Activated naive CD8-positive, alpha-beta T cell treated with anti-CD3 and anti-CD28 coated beads, Interleukin-2, amount 10 ng/mL, durations not matched to agents 7 days and 5 days (primary cell): Measurements from ENCODE around the gene LSS. TPM values are rescaled to one million over a fixed set of nuclear protein-coding genes. Genes with fewer than 3 reads are reported as not detected.
"Not testable (repeated sequence)": the region's sequence is repeated elsewhere in the genome, so short reads cannot be mapped to it uniquely, and the experiment has no call there.

Experiments used
- ATAC-seq: fragments of 150-1000 bp; cut with Tn5 transposase; one replicate; pipeline ENCODE4 v1.10.0; 2021; ENCODE audit warnings: low read depth, moderate library complexity
- POLR2A ChIA-PET: fragments of 350-600 bp; sonication (Branson Sonifier 250); formaldehyde crosslinking; loops from one replicate; lab custom pipeline; 2021; ENCODE audit warnings: antibody characterized with exemption; lab: Charles Lee
- DNase-seq: peaks from one replicate; pipeline ENCODE4 v3.0.0; 2021
- H3K27ac Mint-ChIP-seq: one replicate; pipeline ENCODE4 v1.8.0; 2022; ENCODE audit warnings: mild to moderate bottlenecking, mixed read lengths
- H3K27me3 Mint-ChIP-seq: one replicate; pipeline ENCODE4 v1.8.0; 2022; ENCODE audit warnings: mild to moderate bottlenecking, moderate library complexity, mixed read lengths
- H3K36me3 Mint-ChIP-seq: one replicate; pipeline ENCODE4 v1.8.0; 2021; ENCODE audit warnings: mild to moderate bottlenecking, mixed read lengths
- H3K4me1 Mint-ChIP-seq: one replicate; pipeline ENCODE4 v1.8.0; 2021; ENCODE audit warnings: mixed read lengths
- H3K4me3 Mint-ChIP-seq: one replicate; pipeline ENCODE4 v1.8.0; 2022; ENCODE audit warnings: mild to moderate bottlenecking, moderate library complexity, mixed read lengths
- H3K9me3 Mint-ChIP-seq: one replicate; pipeline ENCODE4 v1.8.0; 2021; ENCODE audit warnings: mixed read lengths
- total RNA-seq, 2 experiments: library from RNA; stranded (reverse); gene quantifications; one replicate each; pipeline ENCODE4 v1.2.3, GENCODE V29; 2021

LSS gene
- total RNA-seq, 2 experiments from 2014 or later, result 57.6 to 66.7 TPM

DNA sequence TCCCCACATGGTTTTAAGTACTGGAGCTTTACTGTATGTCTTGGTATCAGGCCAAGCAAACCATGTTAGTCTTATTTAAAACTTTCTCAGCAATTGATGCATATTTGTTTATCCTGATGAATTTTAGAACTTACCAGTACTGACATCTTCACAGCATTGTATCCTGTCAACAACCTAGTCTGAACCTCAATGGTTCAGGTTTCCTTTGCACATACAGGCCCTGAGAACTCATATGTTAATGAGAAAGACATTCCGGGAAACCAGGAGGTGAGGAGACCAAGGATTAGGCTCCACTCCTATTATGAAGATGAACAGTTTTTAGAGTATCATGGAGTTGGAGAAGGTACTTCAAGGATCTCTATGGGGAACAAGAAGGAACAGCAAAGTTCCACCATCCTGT, 13.0 kb upstream of the LSS start:
- peaks cover 36% of the 10 kb centered on the region for H3K36me3 Mint-ChIP-seq
- peak overlapping the region; percentile 50 for H3K27ac Mint-ChIP-seq
- H3K9me3 Mint-ChIP-seq, H3K4me3 Mint-ChIP-seq, H3K27me3 Mint-ChIP-seq, DNase-seq, H3K4me1 Mint-ChIP-seq, ATAC-seq: not testable (repeated sequence)
- POLR2A ChIA-PET, result interaction anchor here (0.8 kb wide), 1 partner anchor 13 kb away, joined by 3 read pairs; the partner anchor contains the start of gene LSS

- H3K27ac Mint-ChIP-seq, result peak overlapping the region; percentile 1
- ATAC-seq (no peak), DNase-seq (no peak)
- H3K4me1 Mint-ChIP-seq, result peaks cover 8% of the 10 kb centered on the region
- no peaks in the 10 kb centered on the region for H3K9me3 Mint-ChIP-seq
- no peaks in the 10 kb centered on the region for H3K27me3 Mint-ChIP-seq
- H3K36me3 Mint-ChIP-seq, result peaks cover 31% of the 10 kb centered on the region
- H3K4me3 Mint-ChIP-seq, result no peak overlapping the region
- POLR2A ChIA-PET, result no interaction called here
Measured at GRCh38 chr21:46239817-46240325, 11.3 kb upstream of the LSS start.

DNA sequence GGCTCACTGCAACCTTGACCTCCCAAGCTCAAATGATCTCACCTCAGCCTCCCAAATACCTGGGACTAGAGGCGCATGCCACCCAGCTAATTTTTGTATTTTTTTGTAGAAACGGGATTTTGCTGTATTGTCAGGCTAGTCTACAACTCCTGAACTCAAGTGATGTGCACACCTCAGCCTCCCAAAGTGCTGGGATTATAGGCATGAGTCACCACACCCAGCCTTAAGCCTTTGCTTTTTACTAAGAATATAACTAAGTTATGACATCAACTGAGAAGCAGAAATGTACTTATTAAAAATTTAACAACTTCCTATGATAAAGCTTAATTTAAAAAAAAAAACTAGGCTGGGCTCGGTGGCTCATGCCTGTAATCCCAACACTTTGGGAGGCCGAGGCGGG, 8.9 kb upstream of the LSS start:
- peaks cover 42% of the 10 kb centered on the region for H3K36me3 Mint-ChIP-seq
- peaks cover 18% of the 10 kb centered on the region for H3K4me1 Mint-ChIP-seq

GRCh38 chr21:46234436-46234950, 5.9 kb upstream of the LSS start:
- H3K4me3 Mint-ChIP-seq, result no peak overlapping the region
- no peak for ATAC-seq
- no peak for DNase-seq
- H3K4me1 Mint-ChIP-seq, result peaks cover 29% of the 10 kb centered on the region
- no peaks in the 10 kb centered on the region for H3K9me3 Mint-ChIP-seq
- POLR2A ChIA-PET, result no interaction called here
- H3K27ac Mint-ChIP-seq, result no peak overlapping the region
- H3K27me3 Mint-ChIP-seq, result no peaks in the 10 kb centered on the region
- peaks cover 44% of the 10 kb centered on the region for H3K36me3 Mint-ChIP-seq

More for the DNA sequence above, 8.9 kb upstream of the LSS start:
- POLR2A ChIA-PET, result no interaction called here
- no peak overlapping the region for H3K4me3 Mint-ChIP-seq
- H3K27me3 Mint-ChIP-seq, result no peaks in the 10 kb centered on the region
- ATAC-seq (no peak), DNase-seq (no peak)
- H3K27ac Mint-ChIP-seq, result no peak overlapping the region
- H3K9me3 Mint-ChIP-seq, result no peaks in the 10 kb centered on the region

GRCh38 chr21:46229923-46230260, 1.3 kb upstream of the LSS start:
- ATAC-seq (no peak), DNase-seq (no peak)
- H3K4me3 Mint-ChIP-seq, result peak overlapping the region; percentile 99
- H3K36me3 Mint-ChIP-seq, result peaks cover 42% of the 10 kb centered on the region
- H3K27ac Mint-ChIP-seq, result peak overlapping the region; percentile 78
- peaks cover 54% of the 10 kb centered on the region for H3K4me1 Mint-ChIP-seq
- POLR2A ChIA-PET, result interaction anchor here (0.6 to 1.9 kb wide), 5 partner anchors 16 to 427 kb away, joined by 3 to 8 read pairs (median 4); no protein-coding TSS in a partner anchor
- no peaks in the 10 kb centered on the region for H3K27me3 Mint-ChIP-seq
- no peaks in the 10 kb centered on the region for H3K9me3 Mint-ChIP-seq

- H3K4me1 Mint-ChIP-seq, result peaks cover 49% of the 10 kb centered on the region
- DNase-seq, result no peak
Measured at GRCh38 chr21:46229133-46229922, 754 bp upstream of the LSS start.

DNA sequence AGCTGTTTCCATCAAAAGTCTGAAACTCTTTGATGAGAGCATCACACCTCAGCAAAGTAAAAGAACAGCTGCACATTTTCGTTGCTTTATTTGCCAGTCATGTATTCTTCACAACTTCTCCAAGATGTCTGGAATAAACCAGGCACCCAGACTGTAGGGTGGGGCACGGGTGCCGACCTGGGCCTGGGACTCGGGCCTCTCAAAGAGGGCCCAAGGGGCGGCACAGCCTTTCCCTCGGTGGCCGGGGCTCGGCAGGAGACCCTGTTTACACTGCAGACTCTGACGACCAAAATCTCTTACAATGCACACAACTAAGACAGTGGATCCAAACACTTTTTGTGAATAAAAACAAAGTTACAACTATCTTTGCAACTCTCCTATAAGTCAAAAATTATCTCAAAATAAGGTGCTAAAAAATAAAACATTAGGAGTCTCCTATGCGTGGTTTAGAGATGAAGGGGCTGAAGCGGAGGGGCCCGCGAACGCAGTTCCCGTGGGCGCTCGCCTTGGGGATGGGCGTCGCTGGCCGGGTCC, 696 bp downstream of the LSS start:
- POLR2A ChIA-PET, result interaction anchor here (0.6 to 1.2 kb wide), 4 partner anchors 13 to 323 kb away, joined by 3 to 5 read pairs (median 3); no protein-coding TSS in a partner anchor
- no peaks in the 10 kb centered on the region for H3K9me3 Mint-ChIP-seq
- peak overlapping the region; percentile 73 for H3K27ac Mint-ChIP-seq
- peak overlapping the region; percentile 84 for H3K4me3 Mint-ChIP-seq
- H3K4me1 Mint-ChIP-seq, result peaks cover 42% of the 10 kb centered on the region
- H3K36me3 Mint-ChIP-seq, result peaks cover 27% of the 10 kb centered on the region
- ATAC-seq (no peak), DNase-seq (no peak)
- no peaks in the 10 kb centered on the region for H3K27me3 Mint-ChIP-seq

More at GRCh38 chr21:46229133-46229922, 754 bp upstream of the LSS start:
- peak; percentile 24 for ATAC-seq
- H3K27ac Mint-ChIP-seq, result peak overlapping the region; percentile 100
- H3K4me3 Mint-ChIP-seq, result peak overlapping the region; percentile 99
- H3K27me3 Mint-ChIP-seq, result no peaks in the 10 kb centered on the region
- POLR2A ChIA-PET, result interaction anchor here (0.6 to 1.9 kb wide), 4 partner anchors 54 to 428 kb away, joined by 3 to 8 read pairs (median 4); no protein-coding TSS in a partner anchor
- H3K36me3 Mint-ChIP-seq, result peaks cover 38% of the 10 kb centered on the region
- no peaks in the 10 kb centered on the region for H3K9me3 Mint-ChIP-seq

DNA sequence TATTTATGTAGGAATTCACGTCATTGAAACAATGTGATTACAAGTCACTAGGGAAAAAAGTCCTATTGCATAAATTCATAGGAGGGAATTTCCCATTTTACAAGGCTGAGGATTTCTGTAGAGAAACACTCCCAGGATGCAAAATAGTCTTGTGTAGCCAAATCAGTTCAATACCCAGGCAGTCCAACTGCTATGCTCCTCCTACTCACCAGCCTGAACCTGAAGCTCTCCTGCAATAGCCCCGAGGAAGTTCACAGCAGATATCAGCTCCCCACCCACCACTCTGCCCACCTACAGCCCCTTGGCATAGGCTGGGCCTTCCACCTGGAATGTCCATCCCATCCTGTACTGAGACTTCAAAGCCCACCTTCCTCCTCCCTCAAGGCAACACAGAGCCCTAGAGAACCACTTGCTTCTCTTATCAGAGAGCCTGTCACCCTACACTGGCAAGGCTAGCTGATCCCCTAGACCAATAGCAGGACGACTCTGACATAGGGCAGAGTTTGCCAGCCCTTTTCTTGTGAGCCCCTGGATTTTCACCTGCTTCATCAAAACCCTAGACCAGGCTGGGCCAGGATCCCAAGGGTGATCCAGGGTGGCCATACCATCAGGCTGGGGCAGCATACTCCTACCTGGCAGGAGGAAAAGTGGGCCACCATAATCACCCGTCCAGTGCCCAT, 1.5 kb downstream of the LSS start:
- POLR2A ChIA-PET, result interaction anchor here (0.8 to 1.2 kb wide), 2 partner anchors 96 to 324 kb away, joined by 3 to 5 read pairs; no protein-coding TSS in a partner anchor
- no peak for DNase-seq
- Mint-ChIP-seq H3K27me3 (no peaks in the 10 kb centered on the region), H3K4me3 (peak overlapping the region; percentile 84), H3K36me3 (peaks cover 20% of the 10 kb centered on the region), H3K4me1 (peaks cover 42% of the 10 kb centered on the region), H3K27ac (peak overlapping the region; percentile 12), H3K9me3 (no peaks in the 10 kb centered on the region)
- no peak for ATAC-seq

GRCh38 chr21:46226146-46226545, 2.4 kb downstream of the LSS start:
- POLR2A ChIA-PET, result no interaction called here
- Mint-ChIP-seq H3K9me3 (no peaks in the 10 kb centered on the region), H3K4me1 (peaks cover 33% of the 10 kb centered on the region), H3K27ac (no peak overlapping the region), H3K36me3 (peaks cover 14% of the 10 kb centered on the region), H3K4me3 (peak overlapping the region; percentile 84), H3K27me3 (no peaks in the 10 kb centered on the region)
- no peak for DNase-seq
- ATAC-seq, result no peak

GRCh38 chr21:46223661-46224060, 4.9 kb downstream of the LSS start:
- ATAC-seq, POLR2A ChIA-PET, H3K9me3 Mint-ChIP-seq: not testable (repeated sequence)

DNA sequence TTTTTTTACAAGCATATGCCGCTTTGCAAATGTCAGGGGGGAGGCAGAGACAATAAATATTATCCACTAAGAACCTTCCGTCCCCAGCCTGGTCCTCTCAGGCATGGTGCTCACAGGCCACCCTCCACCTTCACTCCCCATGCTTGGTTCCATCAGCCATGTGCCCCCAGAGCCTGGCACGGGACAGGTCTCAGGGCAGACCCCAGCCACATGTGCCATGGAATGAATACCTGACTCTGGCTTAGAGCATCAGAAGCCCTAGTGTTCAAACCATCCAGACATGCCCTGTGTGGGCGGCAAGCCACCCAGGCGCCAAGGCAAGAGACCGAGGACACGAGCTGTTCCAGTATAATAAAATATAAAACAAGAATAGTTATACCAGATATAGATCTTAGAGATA, 5.4 kb downstream of the LSS start:
- DNase-seq (no peak), ATAC-seq (no peak)
- H3K27ac Mint-ChIP-seq, result no peak overlapping the region
- H3K4me1 Mint-ChIP-seq, result peaks cover 23% of the 10 kb centered on the region
- H3K36me3 Mint-ChIP-seq, result peaks cover 9% of the 10 kb centered on the region
- no peaks in the 10 kb centered on the region for H3K27me3 Mint-ChIP-seq
- no peaks in the 10 kb centered on the region for H3K9me3 Mint-ChIP-seq
- POLR2A ChIA-PET, result no interaction called here
- no peak overlapping the region for H3K4me3 Mint-ChIP-seq

More at GRCh38 chr21:46223661-46224060, 4.9 kb downstream of the LSS start:
- peaks cover 23% of the 10 kb centered on the region for H3K4me1 Mint-ChIP-seq
- not testable (repeated sequence) for DNase-seq, H3K36me3 Mint-ChIP-seq, H3K27ac Mint-ChIP-seq, H3K4me3 Mint-ChIP-seq, H3K27me3 Mint-ChIP-seq

- Mint-ChIP-seq H3K4me3 (no peak overlapping the region), H3K36me3 (peaks cover 9% of the 10 kb centered on the region), H3K27ac (no peak overlapping the region), H3K4me1 (peaks cover 22% of the 10 kb centered on the region), H3K9me3 (no peaks in the 10 kb centered on the region), H3K27me3 (no peaks in the 10 kb centered on the region)
- ATAC-seq (no peak), DNase-seq (no peak)
- POLR2A ChIA-PET, result no interaction called here
Measured at GRCh38 chr21:46222436-46223116, 6.0 kb downstream of the LSS start.
